OCI-LY3 (cell line): ENCODE measurements around the gene GRID1.

ENCODE experiments used
- H2AFZ ChIP-seq: fragments of 200-600, 300-600 bp; shearing (Covaris generic); 2 replicates; pipeline ENCODE4 v1.6.0; 2014; ENCODE audit warnings: antibody characterized with exemption, low read depth, low read length
- H3K27ac ChIP-seq: fragments of 200-600, 300-600 bp; sonication (generic); 2 replicates; pipeline ENCODE4 v1.5.1; 2014; ENCODE audit warnings: mild to moderate bottlenecking, low read length, moderate library complexity, mixed read lengths
- H3K27me3 ChIP-seq: fragments of 200-600, 300-600 bp; sonication (generic); 2 replicates; pipeline ENCODE4 v1.6.1; 2014; ENCODE audit warnings: low read depth, low read length, mixed read lengths
- H3K36me3 ChIP-seq: fragments of 200-600, 300-600 bp; sonication (generic); replicated peaks from 2 replicates; pipeline ENCODE3; 2014; ENCODE audit warnings: low read depth, low read length, mixed read lengths
- H3K4me1 ChIP-seq: fragments of 300-600, 200-600 bp; sonication (generic); 2 replicates; pipeline ENCODE4 v1.6.1; 2014; ENCODE audit warnings: low read length, mixed read lengths
- H3K4me2 ChIP-seq: fragments of 200-600, 300-600 bp; sonication (generic); 2 replicates; pipeline ENCODE4 v1.6.1; 2014; ENCODE audit warnings: low read length, mixed read lengths
- H3K4me3 ChIP-seq: fragments of 300-600, 200-600 bp; sonication (generic); 2 replicates; pipeline ENCODE4 v1.5.1; 2014; ENCODE audit warnings: antibody characterized with exemption, mild to moderate bottlenecking, low read length, moderate library complexity
- H3K79me2 ChIP-seq: fragments of 300-600, 200-600 bp; shearing (Covaris generic); 2 replicates; pipeline ENCODE4 v1.6.1; 2014; ENCODE audit warnings: mild to moderate bottlenecking, low read length, mixed read lengths
- H3K9ac ChIP-seq: fragments of 300-600, 200-600 bp; shearing (Covaris generic); 2 replicates; pipeline ENCODE4 v1.6.0; 2014; ENCODE audit warnings: mild to moderate bottlenecking, low read length, moderate library complexity
- H3K9me3 ChIP-seq: fragments of 200-600, 300-600 bp; shearing (Covaris generic); 2 replicates; pipeline ENCODE4 v1.6.1; 2014; ENCODE audit warnings: low read length, mixed read lengths; ENCODE audit not compliant: insufficient read depth
- H4K20me1 ChIP-seq: fragments of 200-600, 300-600 bp; sonication (generic); 2 replicates; pipeline ENCODE4 v1.6.1; 2016; ENCODE audit warnings: low read length, mixed read lengths; ENCODE audit not compliant: insufficient read depth
- EZH2phosphoT487 ChIP-seq: fragments of 200-600 bp; shearing (Covaris generic); IDR thresholded peaks from 2 replicates; pipeline ENCODE4 v1.6.1; 2018; ENCODE audit warnings: antibody characterized with exemption, mixed run types, low read depth
- TF ChIP-seq, protein P1 (sequence below): fragments of 200-600, 300-600 bp; sonication (generic); IDR thresholded peaks from 2 replicates; pipeline ENCODE4 v1.5.1; 2014; ENCODE audit warnings: antibody characterized with exemption, low read length, low read depth

Gene GRID1

DNA sequence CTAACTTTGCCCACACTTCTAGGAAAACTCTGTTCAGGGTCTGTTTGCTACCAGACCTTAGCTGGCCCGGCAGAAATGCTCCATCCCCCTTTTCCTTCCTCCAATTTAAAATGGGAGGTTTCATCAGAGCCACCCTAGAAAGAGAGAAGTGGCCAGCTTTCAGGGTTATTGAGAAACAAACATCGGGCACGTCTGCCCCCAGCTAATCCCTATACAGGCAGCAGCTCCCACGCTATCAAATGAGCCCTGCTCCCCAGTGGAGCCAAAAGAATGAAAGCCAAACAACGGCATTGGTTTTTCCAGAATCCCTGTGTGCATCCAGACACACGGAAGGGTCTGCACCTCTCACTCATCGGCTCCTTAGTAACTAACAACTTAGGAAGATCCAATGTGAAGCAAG, 132.5 kb downstream of the GRID1 start:
- H3K4me2 ChIP-seq = no peak overlapping the region
- H3K4me1 ChIP-seq = no peaks in the 10 kb centered on the region
- H3K79me2 ChIP-seq = no peaks in the 10 kb centered on the region
- H2AFZ ChIP-seq = no peak overlapping the region
- H4K20me1 ChIP-seq = no peaks in the 10 kb centered on the region
- no peak overlapping the region for H3K9ac ChIP-seq
- no peak overlapping the region for H3K4me3 ChIP-seq
- TF ChIP-seq, protein P1, sequence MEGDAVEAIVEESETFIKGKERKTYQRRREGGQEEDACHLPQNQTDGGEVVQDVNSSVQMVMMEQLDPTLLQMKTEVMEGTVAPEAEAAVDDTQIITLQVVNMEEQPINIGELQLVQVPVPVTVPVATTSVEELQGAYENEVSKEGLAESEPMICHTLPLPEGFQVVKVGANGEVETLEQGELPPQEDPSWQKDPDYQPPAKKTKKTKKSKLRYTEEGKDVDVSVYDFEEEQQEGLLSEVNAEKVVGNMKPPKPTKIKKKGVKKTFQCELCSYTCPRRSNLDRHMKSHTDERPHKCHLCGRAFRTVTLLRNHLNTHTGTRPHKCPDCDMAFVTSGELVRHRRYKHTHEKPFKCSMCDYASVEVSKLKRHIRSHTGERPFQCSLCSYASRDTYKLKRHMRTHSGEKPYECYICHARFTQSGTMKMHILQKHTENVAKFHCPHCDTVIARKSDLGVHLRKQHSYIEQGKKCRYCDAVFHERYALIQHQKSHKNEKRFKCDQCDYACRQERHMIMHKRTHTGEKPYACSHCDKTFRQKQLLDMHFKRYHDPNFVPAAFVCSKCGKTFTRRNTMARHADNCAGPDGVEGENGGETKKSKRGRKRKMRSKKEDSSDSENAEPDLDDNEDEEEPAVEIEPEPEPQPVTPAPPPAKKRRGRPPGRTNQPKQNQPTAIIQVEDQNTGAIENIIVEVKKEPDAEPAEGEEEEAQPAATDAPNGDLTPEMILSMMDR = no peak
- no peak for TF ChIP-seq EZH2phosphoT487
- no peaks in the 10 kb centered on the region for H3K9me3 ChIP-seq
- no peaks in the 10 kb centered on the region for H3K36me3 ChIP-seq
- H3K27ac ChIP-seq = no peak overlapping the region
- no peaks in the 10 kb centered on the region for H3K27me3 ChIP-seq

DNA sequence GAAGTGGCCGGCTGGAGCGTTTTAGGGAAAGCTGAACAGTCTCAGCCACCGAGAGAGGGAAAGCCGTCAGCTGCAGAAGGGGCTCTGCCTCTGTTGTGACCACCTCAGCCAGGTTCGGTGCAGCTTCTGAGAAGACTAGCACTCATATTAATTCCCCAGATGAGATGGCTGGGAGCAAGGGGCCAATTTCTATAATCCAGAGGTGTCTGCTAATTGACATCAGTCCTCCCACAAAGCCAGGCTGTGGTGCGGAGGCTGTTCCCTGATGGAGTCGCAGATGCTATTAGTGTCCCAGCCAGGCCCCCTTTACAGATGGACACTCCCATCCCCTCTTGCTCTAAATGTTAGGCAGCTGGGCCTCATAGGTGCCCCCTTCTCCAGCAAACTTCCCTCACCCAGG, 133.5 kb downstream of the GRID1 start:
- H3K79me2 ChIP-seq = no peaks in the 10 kb centered on the region
- no peak overlapping the region for H3K9ac ChIP-seq
- no peaks in the 10 kb centered on the region for H3K27me3 ChIP-seq
- H4K20me1 ChIP-seq = no peaks in the 10 kb centered on the region
- H3K9me3 ChIP-seq = no peaks in the 10 kb centered on the region
- H2AFZ ChIP-seq = no peak overlapping the region
- H3K36me3 ChIP-seq = no peaks in the 10 kb centered on the region
- no peak overlapping the region for H3K4me2 ChIP-seq
- no peak overlapping the region for H3K4me3 ChIP-seq
- no peak overlapping the region for H3K27ac ChIP-seq
- TF ChIP-seq EZH2phosphoT487 = no peak
- TF ChIP-seq, protein P1 = no peak
- no peaks in the 10 kb centered on the region for H3K4me1 ChIP-seq

DNA sequence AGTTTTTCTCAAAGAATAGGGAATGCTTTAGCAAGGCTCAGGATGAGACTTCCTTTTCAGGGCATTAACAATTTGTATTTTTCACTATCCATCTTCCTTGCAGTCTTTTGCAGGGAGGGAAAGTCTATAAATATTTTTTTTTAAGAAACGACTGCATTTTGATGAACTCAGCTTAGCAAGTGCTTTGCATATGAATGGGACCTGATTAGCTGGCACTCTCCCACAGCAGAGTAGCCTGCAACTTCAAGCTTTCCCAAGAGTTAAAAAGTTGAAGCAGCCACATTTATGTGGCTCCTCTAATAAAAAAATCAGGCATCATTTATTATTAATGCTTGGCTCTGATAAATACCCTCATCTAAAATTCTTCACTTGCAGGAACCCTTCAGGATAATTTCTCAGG, 134.0 kb downstream of the GRID1 start:
- no peaks in the 10 kb centered on the region for H3K27me3 ChIP-seq
- TF ChIP-seq, protein P1 = no peak
- no peak for TF ChIP-seq EZH2phosphoT487
- H4K20me1 ChIP-seq = no peaks in the 10 kb centered on the region
- H3K9ac ChIP-seq = no peak overlapping the region
- no peaks in the 10 kb centered on the region for H3K36me3 ChIP-seq
- no peak overlapping the region for H3K4me3 ChIP-seq
- H3K79me2 ChIP-seq = no peaks in the 10 kb centered on the region
- no peak overlapping the region for H2AFZ ChIP-seq
- H3K4me1 ChIP-seq = no peaks in the 10 kb centered on the region
- no peaks in the 10 kb centered on the region for H3K9me3 ChIP-seq
- no peak overlapping the region for H3K4me2 ChIP-seq
- H3K27ac ChIP-seq = no peak overlapping the region

DNA sequence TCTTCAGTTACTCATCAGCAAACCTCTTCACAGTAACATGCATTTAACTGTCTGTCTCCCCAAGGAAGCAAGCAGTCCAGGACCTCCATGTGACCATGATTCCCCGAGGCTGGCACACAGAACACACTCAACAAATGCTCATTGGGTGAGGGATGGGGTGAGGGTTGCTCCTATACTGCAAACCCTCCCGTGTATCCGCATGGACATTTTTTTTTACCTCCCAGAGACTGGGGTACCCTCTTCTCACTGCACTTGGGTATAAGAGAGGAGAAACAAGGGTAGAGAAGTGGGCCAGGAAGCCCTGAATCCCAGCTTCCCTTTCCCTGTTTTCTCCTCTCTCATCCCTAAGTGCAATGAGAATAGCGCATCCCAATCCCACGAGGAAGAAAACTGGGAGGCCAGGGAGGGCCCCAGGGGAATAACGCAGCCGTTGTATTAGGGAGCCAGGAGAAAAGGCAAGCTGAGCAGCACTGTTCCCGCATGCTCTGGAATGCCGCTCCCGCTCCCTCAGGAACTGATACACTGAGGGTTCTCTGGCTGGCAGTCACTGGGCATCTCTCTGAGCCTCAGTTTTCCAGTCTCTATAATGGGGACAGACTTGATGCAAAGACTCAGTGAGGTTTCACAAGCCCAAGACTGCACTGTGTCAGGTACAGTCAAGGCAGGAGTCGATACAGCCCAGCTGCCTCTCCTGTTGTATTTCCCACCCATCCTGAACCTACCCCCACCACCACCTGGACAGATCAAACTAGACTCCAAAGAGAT, 134.6 kb downstream of the GRID1 start:
- H3K27me3 ChIP-seq = no peaks in the 10 kb centered on the region
- no peaks in the 10 kb centered on the region for H3K36me3 ChIP-seq
- no peak overlapping the region for H3K27ac ChIP-seq
- no peaks in the 10 kb centered on the region for H4K20me1 ChIP-seq
- H3K9ac ChIP-seq = no peak overlapping the region
- no peaks in the 10 kb centered on the region for H3K4me1 ChIP-seq
- no peak overlapping the region for H3K4me2 ChIP-seq
- no peaks in the 10 kb centered on the region for H3K9me3 ChIP-seq
- TF ChIP-seq EZH2phosphoT487 = no peak
- TF ChIP-seq, protein P1 = no peak
- H2AFZ ChIP-seq = no peak overlapping the region
- H3K4me3 ChIP-seq = no peak overlapping the region
- no peaks in the 10 kb centered on the region for H3K79me2 ChIP-seq
